Kidney epithelial cell (primary cell): ENCODE data around the gene CCDC8. TPM values are rescaled to one million over a fixed set of nuclear protein-coding genes. Genes with fewer than 3 reads are reported as not detected.

Experiments used
- DNase-seq: peaks from one replicate; pipeline ENCODE4 v3.0.0-alpha.2; 2010; ENCODE audit warnings: low read depth
- H3K27me3 ChIP-seq: 2 replicates; pipeline ENCODE4 v1.6.0; 2011; ENCODE audit warnings: low read length; ENCODE audit not compliant: control insufficient read depth, insufficient read depth
- H3K36me3 ChIP-seq: 2 replicates; pipeline ENCODE4 v1.5.1; 2011; ENCODE audit warnings: low read length; ENCODE audit not compliant: control insufficient read depth, insufficient read depth
- H3K4me3 ChIP-seq: 2 replicates; pipeline ENCODE4 v1.5.1; 2011; ENCODE audit warnings: low read depth, mild to moderate bottlenecking, control low read depth, low read length
- total RNA-seq: library from RNA; depleted of rRNA; stranded (reverse); fragments of >200 nt; gene quantifications from 2 replicates; pipeline ENCODE4 v1.2.3, GENCODE V29; 2015
- TF ChIP-seq, protein P1 (sequence below): IDR thresholded peaks from 2 replicates; pipeline ENCODE4 v1.5.1; 2011; ENCODE audit warnings: mild to moderate bottlenecking, moderate library complexity, low read length, control low read depth, inconsistent platforms; ENCODE audit not compliant: insufficient read depth, poor library complexity, severe bottlenecking

The CCDC8 gene
- total RNA-seq, 1 donor from 2014 or later, result 21.8 TPM

DNA sequence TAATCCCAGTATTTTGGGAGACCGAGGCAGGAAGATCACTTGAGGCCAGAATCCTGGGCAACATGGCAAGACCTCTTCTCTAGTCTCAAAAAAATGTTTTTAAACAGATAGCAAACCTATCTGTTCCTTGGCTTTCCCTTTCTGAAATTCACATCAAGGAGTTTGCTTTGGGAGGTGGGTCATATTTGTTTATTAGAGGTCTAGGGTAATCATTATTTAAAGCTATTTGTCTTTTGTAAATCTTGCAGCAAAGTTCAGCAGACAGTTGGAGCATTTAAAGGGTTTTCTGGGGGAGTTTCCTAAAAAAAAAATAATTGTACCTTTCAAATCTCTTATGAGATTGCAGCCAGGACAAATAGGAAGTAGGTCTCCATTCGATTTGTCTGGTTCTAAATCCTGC, 49.0 kb downstream of the CCDC8 start:
- Histone ChIP-seq H3K4me3 (no peak overlapping the region), H3K27me3 (no peaks in the 10 kb centered on the region), H3K36me3 (no peaks in the 10 kb centered on the region)
- TF ChIP-seq, protein P1, sequence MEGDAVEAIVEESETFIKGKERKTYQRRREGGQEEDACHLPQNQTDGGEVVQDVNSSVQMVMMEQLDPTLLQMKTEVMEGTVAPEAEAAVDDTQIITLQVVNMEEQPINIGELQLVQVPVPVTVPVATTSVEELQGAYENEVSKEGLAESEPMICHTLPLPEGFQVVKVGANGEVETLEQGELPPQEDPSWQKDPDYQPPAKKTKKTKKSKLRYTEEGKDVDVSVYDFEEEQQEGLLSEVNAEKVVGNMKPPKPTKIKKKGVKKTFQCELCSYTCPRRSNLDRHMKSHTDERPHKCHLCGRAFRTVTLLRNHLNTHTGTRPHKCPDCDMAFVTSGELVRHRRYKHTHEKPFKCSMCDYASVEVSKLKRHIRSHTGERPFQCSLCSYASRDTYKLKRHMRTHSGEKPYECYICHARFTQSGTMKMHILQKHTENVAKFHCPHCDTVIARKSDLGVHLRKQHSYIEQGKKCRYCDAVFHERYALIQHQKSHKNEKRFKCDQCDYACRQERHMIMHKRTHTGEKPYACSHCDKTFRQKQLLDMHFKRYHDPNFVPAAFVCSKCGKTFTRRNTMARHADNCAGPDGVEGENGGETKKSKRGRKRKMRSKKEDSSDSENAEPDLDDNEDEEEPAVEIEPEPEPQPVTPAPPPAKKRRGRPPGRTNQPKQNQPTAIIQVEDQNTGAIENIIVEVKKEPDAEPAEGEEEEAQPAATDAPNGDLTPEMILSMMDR, result no peak
- no peak for DNase-seq

DNA sequence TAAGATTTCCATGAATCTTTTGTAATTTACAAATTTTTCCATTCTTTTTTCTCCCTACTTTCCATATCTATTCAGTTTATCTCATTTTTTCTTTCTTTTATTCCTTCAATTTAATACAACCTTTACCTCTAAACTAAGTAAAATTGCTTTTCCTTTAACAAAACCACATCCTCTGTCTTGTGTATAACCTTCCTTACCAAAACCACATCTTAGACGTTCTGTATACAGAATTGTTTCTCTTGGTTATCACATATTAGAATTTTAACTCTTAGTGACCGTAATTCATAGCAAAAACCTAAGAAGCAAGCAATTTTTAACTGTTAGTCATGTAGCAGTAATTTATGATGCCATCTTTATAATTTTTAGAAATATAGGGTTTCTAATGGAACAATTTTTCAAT, 51.4 kb downstream of the CCDC8 start:
- TF ChIP-seq, protein P1, result no peak
- no peaks in the 10 kb centered on the region for H3K27me3 ChIP-seq
- no peak for DNase-seq
- H3K36me3 ChIP-seq, result no peaks in the 10 kb centered on the region
- no peak overlapping the region for H3K4me3 ChIP-seq

Other genes with a start within 250 kb of the CCDC8 start
- not detected in 2 replicates for gene IGFL1, start 183.8 kb downstream of the CCDC8 start, total RNA-seq
- gene HIF3A, start 116.5 kb downstream of the CCDC8 start, total RNA-seq, result 0.42 and 0.75 TPM in 2 replicates
- 68.2 and 83.0 TPM in 2 replicates for gene PPP5C, start 66.5 kb downstream of the CCDC8 start, total RNA-seq
- 0.25 and 0.27 TPM in 2 replicates for gene PNMA8C, start 15.4 kb upstream of the CCDC8 start, total RNA-seq
- gene PNMA8A, start 58.0 kb upstream of the CCDC8 start, total RNA-seq, result 10.3 and 11.8 TPM in 2 replicates
- gene PNMA8B, start 82.3 kb upstream of the CCDC8 start, total RNA-seq, result 1.8 and 2.1 TPM in 2 replicates
- 103 and 127 TPM in 2 replicates for gene CALM3, start 187.8 kb upstream of the CCDC8 start, total RNA-seq
- 0.48 TPM in 1 of 2 replicates, not detected in the other for gene PTGIR, start 211.5 kb upstream of the CCDC8 start, total RNA-seq
- gene GNG8, start 222.6 kb upstream of the CCDC8 start, total RNA-seq, result not detected in 2 replicates
- 0.14 and 0.33 TPM in 2 replicates for gene DACT3, start 247.6 kb upstream of the CCDC8 start, total RNA-seq